Smooth muscle cell (in vitro differentiated cells): Measurements from ENCODE around the gene MAPK8IP2. TPM values are rescaled to one million over a fixed set of nuclear protein-coding genes. Genes with fewer than 3 reads are reported as not detected.

Source experiments
- DNase-seq: peaks from one replicate; lab custom pipeline; 2025; ENCODE audit not compliant: unreplicated experiment; lab: John Stamatoyannopoulos, UW
- H2AFZ ChIP-seq: fragments of 200-600 bp; sonication (generic); 2 replicates; pipeline ENCODE4 v1.6.0; 2016; ENCODE audit warnings: antibody characterized with exemption, low read depth, mild to moderate bottlenecking
- H3F3A ChIP-seq: fragments of 200-600 bp; sonication (generic); 2 replicates; pipeline ENCODE4 v1.6.0; 2017; ENCODE audit warnings: antibody characterized with exemption, low read depth
- H3K27ac ChIP-seq: fragments of 200-600 bp; sonication (generic); 2 replicates; pipeline ENCODE4 v1.5.1; 2016; ENCODE audit warnings: low read depth, mild to moderate bottlenecking
- H3K27me3 ChIP-seq: fragments of 200-600 bp; sonication (generic); 2 replicates; pipeline ENCODE4 v1.6.1; 2016; ENCODE audit warnings: low read depth, mild to moderate bottlenecking
- H3K36me3 ChIP-seq: fragments of 200-600 bp; sonication (generic); 2 replicates; pipeline ENCODE4 v1.5.1; 2016; ENCODE audit warnings: low read depth
- H3K4me1 ChIP-seq: fragments of 200-600 bp; sonication (generic); 2 replicates; pipeline ENCODE4 v1.5.1; 2016; ENCODE audit warnings: low read depth
- H3K4me2 ChIP-seq: fragments of 200-600 bp; sonication (generic); 2 replicates; pipeline ENCODE4 v1.6.0; 2016; ENCODE audit warnings: mild to moderate bottlenecking
- H3K4me3 ChIP-seq: fragments of 200-600 bp; sonication (generic); 2 replicates; pipeline ENCODE4 v1.5.1; 2016; ENCODE audit warnings: mild to moderate bottlenecking
- H3K79me2 ChIP-seq: fragments of 200-600 bp; sonication (generic); 2 replicates; pipeline ENCODE4 v1.6.0; 2016; ENCODE audit warnings: low read depth, mild to moderate bottlenecking
- H3K9ac ChIP-seq: fragments of 200-600 bp; sonication (generic); 2 replicates; pipeline ENCODE4 v1.6.0; 2016; ENCODE audit warnings: low read depth
- H3K9me3 ChIP-seq: fragments of 200-600 bp; sonication (generic); replicated peaks from 2 replicates; pipeline ENCODE4 v1.5.1; 2016; ENCODE audit warnings: low read depth
- H4K20me1 ChIP-seq: fragments of 200-600 bp; sonication (generic); 2 replicates; pipeline ENCODE4 v1.6.0; 2016; ENCODE audit warnings: low read depth
- CTCF ChIP-seq: fragments of 200-600 bp; sonication (generic); IDR thresholded peaks from 2 replicates; pipeline ENCODE4 v1.5.1; 2017; ENCODE audit warnings: borderline replicate concordance, mild to moderate bottlenecking, antibody characterized with exemption; ENCODE audit not compliant: insufficient read depth, poor library complexity, severe bottlenecking
- WGBS: methylation state at CpG from one replicate; pipeline ENCODE4 v1.1.7; 2016; ENCODE audit warnings: low lambda C conversion rate; 5-methylcytosine and 5-hydroxymethylcytosine counted together
- polyA plus RNA-seq: library from polyadenylated mRNA; unstranded; fragments of >200 nt; fragmentation: Nextera tagmentation; extraction: Ambion mirVana; gene quantifications from 2 replicates; pipeline ENCODE4 v1.2.1, GENCODE V29; 2016
- total RNA-seq: library from RNA; depleted of rRNA; stranded (reverse); fragments of >200 nt; gene quantifications from 2 replicates; pipeline ENCODE4 v1.2.3, GENCODE V29; 2014

MAPK8IP2 gene
- total and polyA plus RNA-seq, 2 experiments from 2014 or later: 0.63 to 1.2 TPM

- Histone ChIP-seq H3K79me2 (no peaks in the 10 kb centered on the region), H3K27ac (no peak overlapping the region), H3K4me2 (peak overlapping the region; percentile 61), H2AFZ (no peak overlapping the region), H4K20me1 (no peaks in the 10 kb centered on the region), H3K9ac (no peak overlapping the region), H3K4me1 (peaks cover 8% of the 10 kb centered on the region), H3K27me3 (no peaks in the 10 kb centered on the region), H3K9me3 (no peaks in the 10 kb centered on the region), H3K4me3 (no peak overlapping the region), H3F3A (peaks cover 9% of the 10 kb centered on the region), H3K36me3 (no peaks in the 10 kb centered on the region)
- no peak for TF ChIP-seq CTCF
- WGBS: 60% methylated on average over 18 of the region's 18 CpGs
- no peak for DNase-seq
Observed at GRCh38 chr22:50621948-50622722, 21.5 kb downstream of the MAPK8IP2 start.

GRCh38 chr22:50622723-50623327 is 22.2 kb downstream of the MAPK8IP2 start:
- TF ChIP-seq CTCF: no peak
- Histone ChIP-seq H4K20me1 (no peaks in the 10 kb centered on the region), H3K9me3 (no peaks in the 10 kb centered on the region), H3K9ac (no peak overlapping the region), H3K4me2 (no peak overlapping the region), H3K4me3 (no peak overlapping the region), H3K27ac (no peak overlapping the region), H3K4me1 (peaks cover 8% of the 10 kb centered on the region), H3F3A (peaks cover 9% of the 10 kb centered on the region), H3K27me3 (no peaks in the 10 kb centered on the region), H2AFZ (no peak overlapping the region), H3K36me3 (no peaks in the 10 kb centered on the region), H3K79me2 (no peaks in the 10 kb centered on the region)
- 84% methylated on average over 16 of the region's 16 CpGs for WGBS
- DNase-seq: no peak

- Histone ChIP-seq H3K9ac (no peak overlapping the region), H3K27me3 (no peaks in the 10 kb centered on the region), H3K4me3 (no peak overlapping the region), H3K4me2 (no peak overlapping the region), H3K9me3 (no peaks in the 10 kb centered on the region), H3K27ac (no peak overlapping the region), H3K79me2 (no peaks in the 10 kb centered on the region), H3K36me3 (no peaks in the 10 kb centered on the region), H4K20me1 (no peaks in the 10 kb centered on the region), H3K4me1 (peaks cover 13% of the 10 kb centered on the region), H2AFZ (no peak overlapping the region), H3F3A (peaks cover 9% of the 10 kb centered on the region)
- no peak for DNase-seq
- WGBS: 94% methylated on average over 14 of the region's 16 CpGs
- TF ChIP-seq CTCF: no peak
Observed at GRCh38 chr22:50624347-50625130, 23.9 kb downstream of the MAPK8IP2 start.
